Stomach (tissue), 4 donors: ENCODE results near the gene MYH2.

Source experiments
- EP300 ChIP-seq: sonication (generic); formaldehyde crosslinking; IDR thresholded peaks from one replicate; pipeline ENCODE4 v1.6.1; 2017; ENCODE audit warnings: antibody characterized with exemption
- POLR2A ChIP-seq, 4 donors: fragments of 450-650 bp; IDR thresholded peaks; one replicate each; pipeline ENCODE4 v1.6.1; 2016; ENCODE audit warnings: antibody characterized with exemption in 4 of 4, control low read depth in 2 of 4, mild to moderate bottlenecking in 1 of 4, moderate library complexity in 1 of 4
- POLR2AphosphoS5 ChIP-seq, 3 donors: sonication (generic); formaldehyde crosslinking; IDR thresholded peaks; one replicate each; pipeline ENCODE4 v1.6.1; 2016; ENCODE audit warnings: antibody characterized with exemption in 3 of 3
- TF ChIP-seq, protein P1 (sequence below), 7 experiments: fragments of 450-650 bp in 4 of 7; fragments of 200-600 bp in 3 of 7; sonication (generic) in 3 of 7; IDR thresholded peaks; one replicate each; pipeline ENCODE4 v1.5.1; 2016 to 2019; ENCODE audit warnings: antibody characterized with exemption in 7 of 7, control low read depth in 2 of 7, mild to moderate bottlenecking in 1 of 7

DNA sequence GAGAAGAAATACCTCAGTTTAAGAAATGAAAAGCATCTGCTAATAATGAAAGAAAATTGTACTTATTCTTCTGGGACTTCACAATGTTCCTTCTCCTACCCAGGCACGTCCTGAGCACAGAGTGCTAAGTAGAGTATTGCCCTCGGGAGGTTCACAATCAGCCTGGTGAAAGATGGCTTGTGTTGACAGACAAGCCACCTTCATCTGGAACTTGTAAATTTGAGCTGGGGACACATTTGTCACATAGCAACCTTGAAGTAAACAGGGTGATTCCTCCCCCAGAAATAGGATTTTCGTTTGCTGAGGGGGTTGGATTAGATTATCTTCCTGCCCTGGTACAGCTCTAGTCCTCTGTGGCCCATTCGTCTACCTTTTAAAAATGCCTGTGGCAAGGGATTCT, 34.4 kb upstream of the MYH2 start:
- TF ChIP-seq, protein P1, sequence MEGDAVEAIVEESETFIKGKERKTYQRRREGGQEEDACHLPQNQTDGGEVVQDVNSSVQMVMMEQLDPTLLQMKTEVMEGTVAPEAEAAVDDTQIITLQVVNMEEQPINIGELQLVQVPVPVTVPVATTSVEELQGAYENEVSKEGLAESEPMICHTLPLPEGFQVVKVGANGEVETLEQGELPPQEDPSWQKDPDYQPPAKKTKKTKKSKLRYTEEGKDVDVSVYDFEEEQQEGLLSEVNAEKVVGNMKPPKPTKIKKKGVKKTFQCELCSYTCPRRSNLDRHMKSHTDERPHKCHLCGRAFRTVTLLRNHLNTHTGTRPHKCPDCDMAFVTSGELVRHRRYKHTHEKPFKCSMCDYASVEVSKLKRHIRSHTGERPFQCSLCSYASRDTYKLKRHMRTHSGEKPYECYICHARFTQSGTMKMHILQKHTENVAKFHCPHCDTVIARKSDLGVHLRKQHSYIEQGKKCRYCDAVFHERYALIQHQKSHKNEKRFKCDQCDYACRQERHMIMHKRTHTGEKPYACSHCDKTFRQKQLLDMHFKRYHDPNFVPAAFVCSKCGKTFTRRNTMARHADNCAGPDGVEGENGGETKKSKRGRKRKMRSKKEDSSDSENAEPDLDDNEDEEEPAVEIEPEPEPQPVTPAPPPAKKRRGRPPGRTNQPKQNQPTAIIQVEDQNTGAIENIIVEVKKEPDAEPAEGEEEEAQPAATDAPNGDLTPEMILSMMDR (IDR thresholded peaks at IDR 0.05) = no peak
- no peak for TF ChIP-seq EP300
- TF ChIP-seq POLR2A (IDR thresholded peaks at IDR 0.05) = no peak
- TF ChIP-seq POLR2AphosphoS5 (IDR thresholded peaks at IDR 0.05) = no peak
